Urinary bladder (tissue), 4 donors: ENCODE results near the gene FRS3. TPM values are rescaled to one million over a fixed set of nuclear protein-coding genes. Genes with fewer than 3 reads are reported as not detected.

Experiments
- DNase-seq: peaks from one replicate; pipeline ENCODE4 v3.0.0-alpha.2; 2015; ENCODE audit errors: extremely low spot score
- H3K27ac ChIP-seq: one replicate; pipeline ENCODE4 v1.5.1; 2013; ENCODE audit warnings: low read depth, mild to moderate bottlenecking, moderate library complexity
- H3K36me3 ChIP-seq: one replicate; pipeline ENCODE4 v1.6.1; 2013; ENCODE audit warnings: mild to moderate bottlenecking, moderate library complexity; ENCODE audit not compliant: insufficient read depth
- H3K4me1 ChIP-seq: one replicate; pipeline ENCODE4 v1.6.1; 2013; ENCODE audit warnings: mild to moderate bottlenecking, moderate library complexity; ENCODE audit not compliant: insufficient read depth
- H3K4me3 ChIP-seq: one replicate; pipeline ENCODE4 v1.5.1; 2013; ENCODE audit warnings: low read depth, low read length
- WGBS: extraction: QIAGEN DNeasy Blood & Tissue Kit; methylation state at CpG from one replicate; pipeline ENCODE4 v1.1.7; 2013; 5-methylcytosine and 5-hydroxymethylcytosine counted together
- polyA plus RNA-seq: library from polyadenylated mRNA; stranded (reverse); fragments of 200-250 nt; gene quantifications from one replicate; pipeline ENCODE4 v1.2.3, GENCODE V29; 2013
- total RNA-seq: library from RNA; depleted of rRNA; stranded (reverse); fragments of >200 nt; gene quantifications from one replicate; pipeline ENCODE4 v1.2.3, GENCODE V29; 2014
- donor health status: healthy with polysubstance abuse.
- donor health status: healthy.

Gene FRS3
- total and polyA plus RNA-seq, 2 donors, result 1.9 to 7.4 TPM

- 33% methylated on average over 3 of the region's 3 CpGs for WGBS
- DNase-seq, result no peak
Measured at GRCh38 chr6:41748542-41748941, 31.2 kb downstream of the FRS3 start.

GRCh38 chr6:41748102-41748477, 31.6 kb downstream of the FRS3 start:
- DNase-seq, result no peak

More at GRCh38 chr6:41748542-41748941, 31.2 kb downstream of the FRS3 start:
- no peaks in the 10 kb centered on the region for H3K36me3 ChIP-seq
- no peaks in the 10 kb centered on the region for H3K4me1 ChIP-seq
- H3K4me3 ChIP-seq, result no peak overlapping the region
- no peak overlapping the region for H3K27ac ChIP-seq

DNA sequence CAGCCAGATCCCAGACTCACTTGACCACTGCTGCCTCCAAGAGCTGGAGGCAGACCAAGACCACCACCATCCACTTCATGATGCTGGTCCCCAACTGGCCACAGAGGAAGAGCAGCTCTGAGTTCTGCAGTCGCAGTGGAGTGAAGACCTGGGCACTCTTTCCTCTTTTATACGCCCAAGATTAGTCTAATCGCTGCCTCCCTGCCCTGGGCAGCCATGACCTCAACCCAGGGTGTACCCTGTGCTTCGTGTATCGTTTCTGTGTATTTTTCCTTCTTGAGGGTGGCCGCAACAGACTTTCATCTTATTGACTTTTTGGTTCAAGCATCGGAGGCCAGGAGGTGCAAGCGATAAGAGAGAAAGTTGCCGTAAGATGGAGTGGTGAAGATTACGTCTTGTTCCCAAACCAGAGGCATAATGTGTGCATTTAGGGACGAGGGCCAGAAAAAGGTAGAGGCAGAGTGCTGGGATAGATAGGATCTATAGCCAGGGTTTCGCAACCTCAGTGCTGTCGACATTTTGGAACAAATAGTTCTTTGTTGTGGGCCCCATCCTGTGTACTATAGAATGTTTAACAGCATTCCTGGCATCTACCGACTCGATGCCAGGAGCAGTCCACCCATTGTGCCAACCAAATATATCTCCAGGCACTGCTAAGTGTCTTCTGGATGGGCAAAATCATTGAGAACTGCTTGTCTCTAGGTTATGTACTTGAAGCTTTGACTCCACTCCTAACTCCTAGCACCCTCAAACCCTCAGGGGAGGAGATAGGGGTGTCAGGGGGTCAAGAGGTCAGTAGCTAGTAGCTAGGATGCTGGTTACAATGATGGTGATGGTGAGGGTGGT, 32.2 kb downstream of the FRS3 start, which contains the start of gene PGC:
Gene PGC (minus strand): TSS at position 142 of the 846 bp plus-strand sequence. CDS start 63 bp downstream, at position 79.
- Histone ChIP-seq H3K4me3 (no peak within 1 kb of the TSS), H3K27ac (no peak within 1 kb of the TSS), H3K4me1 (no peaks in the 10 kb centered on the region), H3K36me3 (no peaks in the 10 kb centered on the region)
- no peak for DNase-seq
- WGBS, result 89% methylated on average over 15 of the region's 15 CpGs

More at GRCh38 chr6:41748102-41748477, 31.6 kb downstream of the FRS3 start:
- Histone ChIP-seq H3K27ac (no peak overlapping the region), H3K4me3 (no peak overlapping the region), H3K4me1 (no peaks in the 10 kb centered on the region), H3K36me3 (no peaks in the 10 kb centered on the region)
- WGBS, result 94% methylated on average over 6 of the region's 6 CpGs

DNA sequence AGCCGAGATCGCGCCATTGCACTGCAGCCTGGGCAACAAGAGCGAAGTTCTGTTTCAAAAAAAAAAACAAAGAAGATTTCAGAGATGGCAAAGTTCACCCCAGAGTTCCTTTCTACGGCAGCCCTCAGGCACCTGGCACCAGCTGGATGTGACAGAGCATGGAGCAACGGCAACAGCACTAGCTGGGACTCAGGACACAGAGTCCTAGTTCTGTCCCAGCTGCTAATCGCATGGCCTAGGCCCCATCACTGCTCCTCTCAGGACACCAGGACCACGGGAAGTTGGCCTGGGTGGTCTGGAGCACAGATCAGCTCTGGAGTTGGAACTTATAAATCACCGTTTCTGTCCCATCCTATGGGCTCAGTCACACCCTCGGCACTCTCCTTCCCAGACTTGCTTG, 33.6 kb downstream of the FRS3 start:
- no peaks in the 10 kb centered on the region for H3K36me3 ChIP-seq
- 92% methylated on average over 10 of the region's 10 CpGs for WGBS
- H3K4me3 ChIP-seq, result no peak overlapping the region
- no peak for DNase-seq
- H3K4me1 ChIP-seq, result no peaks in the 10 kb centered on the region
- H3K27ac ChIP-seq, result no peak overlapping the region

GRCh38 chr6:41744236-41744787, 35.4 kb downstream of the FRS3 start:
- H3K36me3 ChIP-seq, result no peaks in the 10 kb centered on the region
- 87% methylated on average over 7 of the region's 7 CpGs for WGBS
- H3K4me1 ChIP-seq, result no peaks in the 10 kb centered on the region
- H3K4me3 ChIP-seq, result no peak overlapping the region
- H3K27ac ChIP-seq, result no peak overlapping the region
- no peak for DNase-seq

DNA sequence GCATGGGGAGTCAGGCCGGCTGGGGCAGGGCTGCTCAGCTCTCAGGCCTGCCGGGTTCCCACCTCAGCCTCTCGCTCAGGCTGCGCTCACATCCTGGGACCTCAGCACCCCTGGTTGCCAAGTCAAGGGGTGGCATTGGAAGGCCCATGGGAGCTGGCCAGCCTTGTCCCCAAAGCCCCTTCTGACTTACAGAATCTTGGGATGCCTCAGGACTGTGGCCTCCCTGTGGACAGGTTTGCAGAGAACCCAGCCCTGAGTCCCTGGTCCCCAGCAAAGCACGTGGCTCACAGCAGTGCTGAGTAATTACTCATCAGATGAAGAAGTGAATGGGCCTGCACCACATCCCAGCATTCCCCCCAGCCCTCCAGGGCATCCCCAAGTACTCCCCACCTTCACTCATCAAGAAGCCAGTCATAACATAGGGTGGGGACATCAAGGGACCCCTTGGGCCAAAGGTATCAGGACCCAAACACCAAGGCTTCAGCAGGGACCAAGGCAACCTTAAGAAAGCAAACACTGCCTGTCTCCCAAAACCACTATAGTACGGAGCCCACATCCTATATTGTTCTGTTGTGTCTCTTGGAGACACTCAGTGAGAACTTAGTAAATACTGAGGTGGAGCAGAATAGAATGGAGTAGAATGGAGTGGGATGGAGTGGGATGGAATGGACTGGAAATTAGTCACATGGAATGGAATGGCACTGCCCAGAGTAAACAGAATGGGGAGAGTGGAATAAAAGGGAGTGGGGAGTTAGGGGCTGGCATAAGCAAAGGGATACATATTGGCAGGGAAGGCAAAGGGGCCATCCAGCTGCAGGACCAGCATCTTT, 36.1 kb downstream of the FRS3 start:
- Histone ChIP-seq H3K36me3 (no peaks in the 10 kb centered on the region), H3K4me3 (no peak overlapping the region), H3K4me1 (no peaks in the 10 kb centered on the region), H3K27ac (no peak overlapping the region)
- DNase-seq, result no peak
- WGBS, result 88% methylated on average over 6 of the region's 6 CpGs

DNA sequence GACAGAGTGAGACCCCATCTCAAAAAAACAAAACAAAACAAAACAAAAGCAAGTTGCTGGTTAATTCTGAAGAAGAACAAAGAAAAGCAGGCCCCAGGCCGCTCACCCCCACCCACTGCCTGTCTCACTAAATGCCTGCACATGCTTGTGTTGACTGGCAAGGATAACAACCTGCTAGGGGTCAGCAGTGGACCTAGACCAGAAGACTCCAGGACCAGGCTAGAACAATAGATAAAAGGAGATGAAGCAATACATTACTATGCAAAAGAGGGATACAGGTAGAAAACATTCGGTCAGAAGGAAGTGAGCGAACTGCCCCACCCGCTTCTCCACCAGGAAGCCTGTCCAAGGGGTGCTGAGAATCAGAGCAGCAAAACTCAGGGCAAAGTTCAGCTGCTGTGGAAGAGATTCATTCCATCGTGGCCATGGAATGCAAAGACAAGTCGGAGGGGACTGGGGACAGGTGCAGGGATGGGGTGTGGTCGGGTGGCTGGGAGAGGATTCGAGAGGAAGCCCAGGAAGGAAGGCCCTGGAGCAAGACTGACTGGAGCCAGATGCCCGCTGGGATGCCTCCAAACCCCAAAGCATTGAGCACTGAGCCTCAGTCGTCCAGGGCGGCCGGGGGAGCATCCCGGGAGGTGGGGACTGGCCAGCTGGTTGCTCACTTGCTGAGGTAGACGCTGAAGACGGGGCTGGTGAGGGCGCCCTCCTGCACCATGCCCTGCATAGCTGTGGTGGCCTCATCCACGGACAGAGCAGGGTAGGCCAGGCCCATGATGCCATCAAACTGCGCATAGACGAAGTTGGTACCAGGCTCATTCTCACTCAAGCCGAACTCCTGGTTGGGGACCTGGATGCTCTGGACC, 37.8 kb downstream of the FRS3 start:
- no peak overlapping the region for H3K4me3 ChIP-seq
- H3K4me1 ChIP-seq, result no peaks in the 10 kb centered on the region
- no peak overlapping the region for H3K27ac ChIP-seq
- WGBS, result 87% methylated on average over 20 of the region's 20 CpGs
- no peaks in the 10 kb centered on the region for H3K36me3 ChIP-seq
- DNase-seq, result no peak

DNA sequence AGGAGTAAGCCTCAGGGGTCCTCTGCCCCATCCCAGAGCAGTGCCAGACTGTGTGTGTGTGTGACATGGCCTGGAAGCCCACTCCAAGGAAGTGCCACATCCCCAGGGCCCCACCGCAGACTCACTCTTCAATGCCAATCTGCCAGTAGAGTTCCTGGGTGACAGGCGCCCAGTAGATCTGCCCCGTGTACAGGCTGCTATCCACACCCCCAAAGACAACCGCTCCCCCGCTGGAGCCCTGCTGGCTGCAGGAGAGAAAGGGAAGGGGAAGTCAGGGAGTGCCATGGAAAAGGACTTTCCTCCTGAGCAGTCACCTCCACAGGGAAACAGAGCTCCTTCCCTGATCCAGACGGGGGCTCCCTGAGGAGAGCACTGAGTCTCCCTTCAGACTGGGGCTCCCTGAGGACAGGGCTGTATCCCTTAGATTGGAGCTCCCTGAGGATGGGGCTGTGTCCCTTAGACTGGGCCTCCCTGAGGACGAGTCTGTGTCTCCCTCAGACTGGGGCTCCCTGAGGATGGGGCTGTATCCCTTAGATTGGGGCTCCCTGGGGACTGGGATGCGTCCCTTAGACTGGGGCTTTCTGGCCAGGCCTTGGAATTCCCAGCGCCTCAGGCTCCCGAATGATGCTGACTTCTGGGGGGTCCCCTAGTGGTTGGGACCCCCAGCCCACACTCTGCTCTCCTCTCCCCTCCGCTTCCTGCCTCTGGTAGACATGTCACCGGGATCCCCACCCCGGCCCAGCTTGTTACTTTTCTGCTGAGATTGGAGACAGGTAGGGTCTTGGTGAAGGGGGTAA, 39.1 kb downstream of the FRS3 start:
- no peaks in the 10 kb centered on the region for H3K36me3 ChIP-seq
- no peak overlapping the region for H3K4me3 ChIP-seq
- no peak overlapping the region for H3K27ac ChIP-seq
- DNase-seq, result no peak
- H3K4me1 ChIP-seq, result no peaks in the 10 kb centered on the region
- 77% methylated on average over 13 of the region's 13 CpGs for WGBS

- no peak for DNase-seq
- Histone ChIP-seq H3K4me3 (no peak overlapping the region), H3K36me3 (no peaks in the 10 kb centered on the region), H3K27ac (no peak overlapping the region), H3K4me1 (no peaks in the 10 kb centered on the region)
- WGBS, result 66% methylated on average over 4 of the region's 4 CpGs
Measured at GRCh38 chr6:41739041-41739440, 40.7 kb downstream of the FRS3 start.

DNA sequence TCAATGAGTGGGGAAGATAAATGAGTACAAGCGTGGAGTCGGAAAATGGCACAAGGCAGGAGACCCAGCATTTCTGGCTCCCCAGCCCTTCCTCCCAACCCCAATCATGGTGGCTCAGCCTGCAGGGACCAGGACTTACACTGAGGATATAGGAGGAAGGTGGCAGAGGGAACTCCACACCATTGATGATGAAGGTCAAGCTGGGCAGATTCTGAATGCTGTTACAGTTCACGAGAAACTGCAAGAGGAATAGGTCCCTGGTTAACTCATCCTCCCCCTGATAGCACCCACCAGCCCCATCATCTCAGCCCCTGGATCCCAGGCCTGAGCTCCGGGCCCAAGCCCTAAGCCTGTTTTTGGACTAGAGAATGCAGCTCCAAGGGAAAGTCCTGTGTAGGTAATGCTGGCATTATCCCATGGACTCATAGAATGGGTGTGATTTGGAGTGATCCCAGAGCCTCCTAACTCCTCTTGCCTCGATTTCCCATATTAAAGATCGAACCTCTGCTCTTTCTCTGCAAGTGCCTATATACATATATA, 42.0 kb downstream of the FRS3 start:
- H3K27ac ChIP-seq, result no peak overlapping the region
- H3K4me1 ChIP-seq, result peaks cover 2% of the 10 kb centered on the region
- no peak overlapping the region for H3K4me3 ChIP-seq
- WGBS, result 84% methylated on average over 6 of the region's 6 CpGs
- DNase-seq, result no peak
- H3K36me3 ChIP-seq, result no peaks in the 10 kb centered on the region

GRCh38 chr6:41736800-41737555, 42.7 kb downstream of the FRS3 start:
- Histone ChIP-seq H3K27ac (no peak overlapping the region), H3K4me1 (peaks cover 2% of the 10 kb centered on the region), H3K36me3 (no peaks in the 10 kb centered on the region), H3K4me3 (no peak overlapping the region)
- no peak for DNase-seq
- WGBS, result 89% methylated on average over 13 of the region's 13 CpGs
